ENCODE measurements around the gene EXOC5. TPM values are rescaled to one million over a fixed set of nuclear protein-coding genes. Genes with fewer than 3 reads are reported as not detected.

Gene EXOC5
- total RNA-seq, 2 donors from 2014 or later, result 44.8 to 71.1 TPM

- H3K4me3 ChIP-seq, result no peak overlapping the region
- no peak for TF ChIP-seq CTCF (IDR thresholded peaks at IDR 0.05)
- H3K27me3 ChIP-seq, result no peaks in the 10 kb centered on the region
- DNase-seq, result no peak
- no peaks in the 10 kb centered on the region for H3K9me3 ChIP-seq
- H3K9ac ChIP-seq (ENCODE audit: low read depth in 2 of 2, low read length in 2 of 2), result no peak overlapping the region
- H3K4me1 ChIP-seq, result no peaks in the 10 kb centered on the region
- H3K36me3 ChIP-seq, result no peaks in the 10 kb centered on the region
- intact Hi-C loops (cut with DNase I), result loop anchor here (10.0 kb wide), 1 partner anchor 93 kb away; no protein-coding TSS in a partner anchor
- no peak overlapping the region for H3K27ac ChIP-seq
Observed at GRCh38 chr14:57297852-57298251, 29.1 kb upstream of the EXOC5 start.

- no peaks in the 10 kb centered on the region for H3K4me1 ChIP-seq
- H3K9me3 ChIP-seq, result no peaks in the 10 kb centered on the region
- TF ChIP-seq CTCF (IDR thresholded peaks at IDR 0.05), result no peak
- H3K27ac ChIP-seq, result no peak overlapping the region
- no peak for DNase-seq
- no peak overlapping the region for H3K4me3 ChIP-seq
- H3K9ac ChIP-seq (ENCODE audit: low read depth in 2 of 2, low read length in 2 of 2), result no peak overlapping the region
- no peaks in the 10 kb centered on the region for H3K27me3 ChIP-seq
- H3K36me3 ChIP-seq, result no peaks in the 10 kb centered on the region
- intact Hi-C loops (cut with DNase I), result loop anchor here (10.0 kb wide), 1 partner anchor 90 kb away; no protein-coding TSS in a partner anchor
Observed at GRCh38 chr14:57295239-57295638, 26.5 kb upstream of the EXOC5 start.

- Histone ChIP-seq H3K9ac (ENCODE audit: low read depth in 2 of 2, low read length in 2 of 2) (no peak overlapping the region), H3K36me3 (no peaks in the 10 kb centered on the region), H3K4me3 (no peak overlapping the region), H3K9me3 (no peaks in the 10 kb centered on the region), H3K4me1 (no peaks in the 10 kb centered on the region), H3K27ac (no peak overlapping the region), H3K27me3 (no peaks in the 10 kb centered on the region)
- DNase-seq, result no peak
- no peak for TF ChIP-seq CTCF (IDR thresholded peaks at IDR 0.05)
- intact Hi-C loops (cut with DNase I), result loop anchor here (10.0 kb wide), 1 partner anchor 89 kb away; no protein-coding TSS in a partner anchor
Observed at GRCh38 chr14:57293866-57294837, 25.4 kb upstream of the EXOC5 start.

DNA sequence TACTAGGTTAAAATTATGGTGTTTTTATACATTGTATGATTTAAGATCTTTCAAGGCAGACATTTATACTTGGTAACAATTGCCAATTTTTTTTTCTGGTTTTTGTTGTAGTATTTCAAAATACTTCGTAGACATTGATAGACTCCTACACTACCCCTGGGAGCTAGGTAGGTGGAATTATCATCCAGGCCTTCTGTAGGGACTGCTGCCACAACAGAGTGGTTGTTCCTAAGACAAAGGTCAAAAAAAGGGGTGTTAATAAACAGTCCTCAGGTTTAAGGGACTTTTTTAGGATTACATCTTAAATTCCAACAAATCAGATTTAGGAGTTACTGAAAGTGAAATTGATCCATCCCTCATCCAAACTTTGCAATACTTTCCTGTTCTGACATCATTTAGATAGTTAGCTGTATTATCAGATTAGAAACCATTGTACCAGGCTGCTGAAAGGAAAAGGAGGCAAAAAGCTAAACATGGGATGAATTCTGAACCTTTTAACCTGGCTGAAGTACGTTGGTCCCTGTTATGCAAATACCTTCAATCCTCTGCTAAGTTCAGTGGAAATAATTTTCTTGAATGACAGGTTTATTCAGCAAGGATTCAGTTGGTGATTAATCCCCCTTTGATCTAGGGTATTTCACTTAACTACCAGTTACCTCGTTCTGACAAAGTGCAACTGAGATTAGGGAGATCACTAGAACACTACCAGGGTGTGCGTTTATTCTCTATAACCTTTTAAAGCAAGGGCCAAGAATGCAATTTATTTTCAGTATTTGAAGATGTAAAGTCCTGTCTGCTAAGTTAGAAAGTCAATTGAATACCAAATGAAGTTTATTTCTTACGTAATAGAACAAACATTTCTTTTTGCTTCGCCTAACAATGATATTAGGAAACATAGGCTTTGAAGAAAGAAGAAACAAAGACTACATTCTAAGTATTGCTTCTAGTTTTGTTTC is 23.3 kb upstream of the EXOC5 start:
- H3K4me3 ChIP-seq, result no peak overlapping the region
- no peaks in the 10 kb centered on the region for H3K4me1 ChIP-seq
- intact Hi-C loops (cut with DNase I), result loop anchor here (10.0 kb wide), 1 partner anchor 87 kb away; no protein-coding TSS in a partner anchor
- no peaks in the 10 kb centered on the region for H3K36me3 ChIP-seq
- no peaks in the 10 kb centered on the region for H3K27me3 ChIP-seq
- no peak overlapping the region for H3K9ac ChIP-seq (ENCODE audit: low read depth in 2 of 2, low read length in 2 of 2)
- TF ChIP-seq CTCF (IDR thresholded peaks at IDR 0.05), result no peak
- no peak overlapping the region for H3K27ac ChIP-seq
- no peaks in the 10 kb centered on the region for H3K9me3 ChIP-seq
- DNase-seq, result no peak

- TF ChIP-seq CTCF (IDR thresholded peaks at IDR 0.05), result no peak
- Histone ChIP-seq H3K27me3 (no peaks in the 10 kb centered on the region), H3K9ac (ENCODE audit: low read depth in 2 of 2, low read length in 2 of 2) (no peak overlapping the region), H3K36me3 (no peaks in the 10 kb centered on the region), H3K4me3 (no peak overlapping the region), H3K27ac (no peak overlapping the region), H3K4me1 (no peaks in the 10 kb centered on the region), H3K9me3 (no peaks in the 10 kb centered on the region)
- intact Hi-C loops (cut with DNase I), result loop anchor here (10.0 kb wide), 1 partner anchor 86 kb away; no protein-coding TSS in a partner anchor
- DNase-seq, result no peak
Observed at GRCh38 chr14:57290751-57291150, 22.0 kb upstream of the EXOC5 start.
